Body of pancreas (tissue), 4 donors: Measurements from ENCODE around the gene NUBPL. TPM values are rescaled to one million over a fixed set of nuclear protein-coding genes. Genes with fewer than 3 reads are reported as not detected.

ENCODE experiments used
- ATAC-seq: fragments of 150-250 bp; one replicate; pipeline ENCODE4 v1.9.1; 2016
- DNase-seq, 4 donors: peaks; one replicate each; pipeline ENCODE4 v3.0.0-alpha.2; 2019
- H3K27ac ChIP-seq, 4 donors: fragments of 200-600 bp; sonication (generic); 1 replicate in 3 of 4; 2 replicates in 1 of 4; pipeline versions ENCODE4 v1.5.1 to v1.6.1; 2016 to 2019; ENCODE audit warnings: mild to moderate bottlenecking in 1 of 4, mixed read lengths in 1 of 4, moderate library complexity in 1 of 4
- H3K27me3 ChIP-seq, 2 donors: fragments of 200-600 bp; sonication (generic); one replicate each; pipeline ENCODE4 v1.6.0; 2016; ENCODE audit warnings: mild to moderate bottlenecking in 1 of 2
- H3K36me3 ChIP-seq, 2 donors: fragments of 200-600 bp; sonication (generic); replicated peaks in 1 of 2; 2 replicates each; pipeline ENCODE4 v1.5.1; 2016; ENCODE audit warnings: low read depth in 2 of 2; ENCODE audit not compliant: insufficient read depth in 1 of 2
- H3K4me1 ChIP-seq: fragments of 200-600 bp; sonication (generic); one replicate; pipeline ENCODE4 v1.6.0; 2016
- H3K4me3 ChIP-seq, 2 donors: fragments of 200-600 bp; sonication (generic); 1 replicate in 1 of 2; 2 replicates in 1 of 2; pipeline ENCODE4 v1.5.1; 2016 to 2019
- H3K9me3 ChIP-seq, 3 donors: fragments of 200-600 bp; sonication (generic); 1 replicate in 2 of 3; 2 replicates in 1 of 3; pipeline ENCODE4 v1.5.1; 2016
- POLR2A ChIP-seq, 3 donors: fragments of 450-650 bp; IDR thresholded peaks; one replicate each; pipeline ENCODE4 v1.6.1; 2016; ENCODE audit warnings: antibody characterized with exemption in 3 of 3, mild to moderate bottlenecking in 2 of 3
- WGBS, 2 donors: methylation state at CpG; one replicate each; pipeline ENCODE4 v1.1.5; 2017; 5-methylcytosine and 5-hydroxymethylcytosine counted together
- intact Hi-C: fragments of 100-400 bp; cut with DNase I; formaldehyde crosslinking; loops from one replicate; pipeline ENCODE4 v1.15.1; 2023
- total RNA-seq, 2 donors: library from RNA; depleted of rRNA; stranded (reverse); fragments of >200 nt; gene quantifications; one replicate each; pipeline ENCODE4 v1.1.0, GENCODE V29; 2016
- TF ChIP-seq, protein P1 (sequence below), 7 experiments: fragments of 450-650 bp in 4 of 7; fragments of 200-600 bp in 3 of 7; sonication (generic) in 3 of 7; IDR thresholded peaks; one replicate each; pipeline ENCODE4 v1.5.1; 2016 to 2019; ENCODE audit warnings: antibody characterized with exemption in 7 of 7

NUBPL gene
- total RNA-seq, 2 donors from 2014 or later: 4.7 to 18.5 TPM

DNA sequence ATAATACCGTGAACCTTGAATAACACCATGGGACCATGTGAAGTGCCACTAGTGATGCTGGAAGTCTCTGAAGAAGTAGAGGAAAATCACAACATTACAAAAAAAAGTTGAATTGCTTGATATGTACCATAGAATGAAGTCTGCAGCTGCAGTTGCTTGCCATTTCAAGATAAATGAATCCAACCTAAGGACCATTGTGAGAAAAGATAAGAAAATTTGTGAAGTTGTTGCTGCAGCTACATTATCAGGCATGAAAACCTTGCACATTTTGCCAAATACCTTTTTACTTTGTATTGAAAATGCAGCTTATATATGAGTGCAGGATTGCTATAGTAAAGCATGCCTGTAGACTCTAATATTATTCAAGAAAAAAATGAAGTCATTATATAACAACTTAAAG is 126.5 kb downstream of the NUBPL start:
- no peak for DNase-seq

DNA sequence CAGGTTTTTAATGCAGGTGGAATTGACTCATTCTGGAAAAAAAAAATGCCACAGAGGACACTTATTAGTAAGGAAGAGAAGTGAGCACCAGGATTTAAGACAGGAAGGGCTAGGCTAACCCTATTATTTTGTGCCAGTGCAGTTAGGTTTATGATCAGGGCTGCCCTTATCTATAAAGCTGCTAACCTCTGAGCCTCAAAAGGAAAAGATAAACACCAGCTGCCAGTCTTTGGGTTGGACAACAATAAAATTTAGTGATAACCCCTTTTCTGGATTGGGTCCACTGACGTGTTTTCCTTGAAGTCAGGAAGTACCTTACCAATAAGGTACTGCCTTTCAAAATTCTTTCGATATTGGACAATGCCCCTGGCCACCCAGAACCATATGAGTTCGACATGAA is 128.9 kb downstream of the NUBPL start:
- no peak for ATAC-seq
- Histone ChIP-seq H3K4me3 (no peak overlapping the region), H3K4me1 (no peaks in the 10 kb centered on the region), H3K27me3 (no peaks in the 10 kb centered on the region), H3K27ac (no peak overlapping the region), H3K9me3 (no peaks in the 10 kb centered on the region), H3K36me3 (no peaks in the 10 kb centered on the region)
- 54 to 58% methylated on average over 3 of the region's 3 CpGs for WGBS, 2 donors
- intact Hi-C loops: no loop called here
- TF ChIP-seq, protein P1, sequence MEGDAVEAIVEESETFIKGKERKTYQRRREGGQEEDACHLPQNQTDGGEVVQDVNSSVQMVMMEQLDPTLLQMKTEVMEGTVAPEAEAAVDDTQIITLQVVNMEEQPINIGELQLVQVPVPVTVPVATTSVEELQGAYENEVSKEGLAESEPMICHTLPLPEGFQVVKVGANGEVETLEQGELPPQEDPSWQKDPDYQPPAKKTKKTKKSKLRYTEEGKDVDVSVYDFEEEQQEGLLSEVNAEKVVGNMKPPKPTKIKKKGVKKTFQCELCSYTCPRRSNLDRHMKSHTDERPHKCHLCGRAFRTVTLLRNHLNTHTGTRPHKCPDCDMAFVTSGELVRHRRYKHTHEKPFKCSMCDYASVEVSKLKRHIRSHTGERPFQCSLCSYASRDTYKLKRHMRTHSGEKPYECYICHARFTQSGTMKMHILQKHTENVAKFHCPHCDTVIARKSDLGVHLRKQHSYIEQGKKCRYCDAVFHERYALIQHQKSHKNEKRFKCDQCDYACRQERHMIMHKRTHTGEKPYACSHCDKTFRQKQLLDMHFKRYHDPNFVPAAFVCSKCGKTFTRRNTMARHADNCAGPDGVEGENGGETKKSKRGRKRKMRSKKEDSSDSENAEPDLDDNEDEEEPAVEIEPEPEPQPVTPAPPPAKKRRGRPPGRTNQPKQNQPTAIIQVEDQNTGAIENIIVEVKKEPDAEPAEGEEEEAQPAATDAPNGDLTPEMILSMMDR (IDR thresholded peaks at IDR 0.05): no peak
- no peak for TF ChIP-seq POLR2A (IDR thresholded peaks at IDR 0.05)
- no peak for DNase-seq

More for the DNA sequence above, 126.5 kb downstream of the NUBPL start:
- Histone ChIP-seq H3K27me3 (no peaks in the 10 kb centered on the region), H3K36me3 (no peaks in the 10 kb centered on the region), H3K9me3 (no peaks in the 10 kb centered on the region), H3K4me1 (no peaks in the 10 kb centered on the region), H3K27ac (no peak overlapping the region), H3K4me3 (no peak overlapping the region)
- no peak for ATAC-seq
- 96 to 100% methylated on average over 1 of the region's 1 CpG for WGBS, 2 donors
- intact Hi-C loops: no loop called here
- TF ChIP-seq, protein P1 (IDR thresholded peaks at IDR 0.05): no peak
- no peak for TF ChIP-seq POLR2A (IDR thresholded peaks at IDR 0.05)

DNA sequence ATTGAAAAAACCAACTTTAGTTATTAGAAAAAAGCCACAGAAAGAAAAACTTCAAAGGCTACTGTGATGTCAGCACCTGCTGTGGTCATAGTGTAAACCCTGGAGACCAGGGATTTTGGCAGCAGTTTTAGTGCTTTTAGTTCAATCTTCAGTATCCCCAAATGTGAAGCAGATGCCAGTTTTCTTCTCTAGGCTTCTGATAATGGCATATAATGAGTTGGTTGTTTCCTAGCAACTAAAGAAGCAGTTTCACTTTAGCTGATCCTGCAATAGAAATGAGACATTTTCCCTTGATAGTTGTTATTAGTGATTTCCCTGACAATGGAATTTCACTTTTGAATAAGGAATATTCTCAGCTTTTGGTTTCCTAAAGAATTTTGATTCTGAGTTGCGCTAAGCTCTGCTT is 131.2 kb downstream of the NUBPL start:
- ATAC-seq: no peak
- Histone ChIP-seq H3K27me3 (no peaks in the 10 kb centered on the region), H3K27ac (no peak overlapping the region), H3K4me3 (no peak overlapping the region), H3K4me1 (no peaks in the 10 kb centered on the region), H3K9me3 (no peaks in the 10 kb centered on the region), H3K36me3 (no peaks in the 10 kb centered on the region)
- intact Hi-C loops: no loop called here
- no peak for TF ChIP-seq POLR2A (IDR thresholded peaks at IDR 0.05)
- TF ChIP-seq, protein P1 (IDR thresholded peaks at IDR 0.05): no peak
- no peak for DNase-seq
- 89% methylated on average over 1 of the region's 1 CpG for WGBS, 2 donors

DNA sequence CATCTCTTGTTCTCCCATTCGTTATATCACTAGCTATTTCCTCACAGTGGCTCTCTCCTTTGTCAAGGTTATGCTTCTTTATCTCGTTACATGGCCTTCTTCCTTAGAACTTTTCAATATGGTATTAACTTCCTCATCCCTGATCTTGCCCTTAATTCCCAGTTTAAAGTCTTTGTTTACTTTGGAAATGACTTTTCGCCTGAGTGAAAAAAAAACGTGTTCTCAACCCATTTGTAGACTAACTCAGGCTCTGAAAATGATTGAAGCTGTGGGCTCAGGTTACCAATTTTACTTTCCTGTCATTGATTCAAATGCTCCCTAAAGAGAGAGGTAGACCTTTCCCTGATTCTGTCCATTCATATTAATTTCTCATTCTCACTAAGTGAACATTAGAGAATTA is 135.2 kb downstream of the NUBPL start:
- Histone ChIP-seq H3K27me3 (no peaks in the 10 kb centered on the region), H3K4me3 (no peak overlapping the region), H3K27ac (no peak overlapping the region), H3K9me3 (no peaks in the 10 kb centered on the region), H3K36me3 (no peaks in the 10 kb centered on the region), H3K4me1 (no peaks in the 10 kb centered on the region)
- DNase-seq (no peak), ATAC-seq (no peak)
- intact Hi-C loops: no loop called here
- TF ChIP-seq POLR2A (IDR thresholded peaks at IDR 0.05): no peak
- TF ChIP-seq, protein P1 (IDR thresholded peaks at IDR 0.05): no peak
- 38 to 57% methylated on average over 4 of the region's 4 CpGs for WGBS, 2 donors

DNA sequence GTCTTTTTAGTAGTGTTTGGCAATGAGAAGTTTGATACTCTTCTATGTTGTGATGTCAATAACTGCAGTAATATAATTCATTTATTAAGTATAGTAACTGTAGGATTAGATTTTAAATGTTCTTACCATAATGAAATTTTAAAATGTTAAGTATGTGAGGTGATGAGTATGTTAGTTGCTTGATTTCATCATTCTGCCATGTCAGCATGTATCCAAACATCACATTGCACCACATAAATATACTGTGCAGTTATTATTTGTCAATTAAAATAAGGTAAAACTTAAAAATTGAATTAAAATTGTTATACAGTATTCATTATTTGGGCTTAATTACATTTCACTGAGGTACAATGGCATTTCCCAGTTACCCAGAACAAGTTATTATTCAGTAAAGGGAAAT is 138.6 kb downstream of the NUBPL start:
- intact Hi-C loops: no loop called here
- TF ChIP-seq POLR2A (IDR thresholded peaks at IDR 0.05): no peak
- TF ChIP-seq, protein P1 (IDR thresholded peaks at IDR 0.05): no peak
- no peaks in the 10 kb centered on the region for H3K9me3 ChIP-seq
- ATAC-seq: no peak
- no peak overlapping the region for H3K27ac ChIP-seq
- no peaks in the 10 kb centered on the region for H3K36me3 ChIP-seq
- H3K4me3 ChIP-seq: no peak overlapping the region
- DNase-seq: no peak
- no peaks in the 10 kb centered on the region for H3K27me3 ChIP-seq
- no peaks in the 10 kb centered on the region for H3K4me1 ChIP-seq
